Forelimb muscle (tissue), 1 donor: ENCODE data around the gene ZDHHC22. TPM values are rescaled to one million over a fixed set of nuclear protein-coding genes. Genes with fewer than 3 reads are reported as not detected.
"Not testable (repeated sequence)": the region's sequence is repeated elsewhere in the genome, so short reads cannot be mapped to it uniquely, and the experiment has no call there.

Experiments
- DNase-seq: peaks from one replicate; pipeline ENCODE4 v3.0.0-alpha.2; 2013; ENCODE audit warnings: low read depth
- polyA plus RNA-seq: library from polyadenylated mRNA; unstranded; fragments of 120-200 nt; gene quantifications from one replicate; pipeline ENCODE4 v1.2.1, GENCODE V29; 2013; ENCODE audit not compliant: insufficient read length

ZDHHC22 gene
- 0.87 TPM for polyA plus RNA-seq

GRCh38 chr14:77141214-77142004 lies at the start of gene ZDHHC22:
Gene ZDHHC22, minus strand, starts transcription at chr14:77141791. Its CDS starts 2,053 bp downstream, at chr14:77139738.
- no peak for DNase-seq

GRCh38 chr14:77190977-77191376 lies 49.4 kb upstream of the ZDHHC22 start:
- no peak for DNase-seq

- no peak for DNase-seq
Measured at GRCh38 chr14:77189479-77189878, 47.9 kb upstream of the ZDHHC22 start.

GRCh38 chr14:77187649-77188012 lies 46.0 kb upstream of the ZDHHC22 start:
- DNase-seq: no peak

- DNase-seq: no peak
Measured at GRCh38 chr14:77186911-77187648, 45.5 kb upstream of the ZDHHC22 start.

- no peak for DNase-seq
Measured at GRCh38 chr14:77185093-77185465, 43.5 kb upstream of the ZDHHC22 start.

- no peak for DNase-seq
Measured at GRCh38 chr14:77184396-77185092, 43.0 kb upstream of the ZDHHC22 start.

GRCh38 chr14:77183896-77184295 lies 42.3 kb upstream of the ZDHHC22 start:
- no peak for DNase-seq

GRCh38 chr14:77181603-77182437 lies 40.2 kb upstream of the ZDHHC22 start, which contains the start of gene TMEM63C:
Gene TMEM63C, plus strand, starts transcription at chr14:77181798. Its CDS starts 37,016 bp downstream, at chr14:77218814.
- DNase-seq: no peak

GRCh38 chr14:77180726-77181602 lies 39.4 kb upstream of the ZDHHC22 start:
- no peak for DNase-seq

GRCh38 chr14:77178656-77179055 lies 37.1 kb upstream of the ZDHHC22 start:
- DNase-seq: no peak

- DNase-seq: no peak
Measured at GRCh38 chr14:77177702-77178101, 36.1 kb upstream of the ZDHHC22 start.

GRCh38 chr14:77175843-77176242 lies 34.3 kb upstream of the ZDHHC22 start:
- DNase-seq: no peak

GRCh38 chr14:77173911-77174617 lies 32.5 kb upstream of the ZDHHC22 start:
- not testable (repeated sequence) for DNase-seq

GRCh38 chr14:77172916-77173315 lies 31.3 kb upstream of the ZDHHC22 start:
- no peak for DNase-seq

GRCh38 chr14:77170045-77170444 lies 28.5 kb upstream of the ZDHHC22 start:
- no peak for DNase-seq

- DNase-seq: no peak
Measured at GRCh38 chr14:77161011-77161410, 19.4 kb upstream of the ZDHHC22 start.

- no peak for DNase-seq
Measured at GRCh38 chr14:77158882-77159255, 17.3 kb upstream of the ZDHHC22 start.

GRCh38 chr14:77158175-77158881 lies 16.7 kb upstream of the ZDHHC22 start:
- DNase-seq: no peak
